GM23338 (cell line): ENCODE measurements around the gene TMEM117. TPM values are rescaled to one million over a fixed set of nuclear protein-coding genes. Genes with fewer than 3 reads are reported as not detected.

ENCODE experiments used
- CTCF ChIP-seq, 2 experiments: fragments of 200-600 bp in 1 of 2; sonication (generic) in 1 of 2; conservative IDR thresholded peaks; 2 replicates each; pipeline versions ENCODE4 v1.5.1 to v1.6.1; 2016 to 2017; ENCODE audit warnings: antibody characterized with exemption in 2 of 2, low read depth in 2 of 2, mild to moderate bottlenecking in 2 of 2, moderate library complexity in 1 of 2
- ETS1 ChIP-seq: IDR thresholded peaks from 2 replicates; pipeline ENCODE4 v1.6.1; 2016; ENCODE audit warnings: antibody characterized with exemption
- EZH2 ChIP-seq: fragments of 200-600 bp; sonication (generic); IDR thresholded peaks from one replicate; pipeline ENCODE4 v1.8.0; 2017; ENCODE audit warnings: antibody characterized with exemption, mild to moderate bottlenecking, low read depth; ENCODE audit not compliant: unreplicated experiment
- JUNB ChIP-seq: IDR thresholded peaks from one replicate; pipeline ENCODE4 v1.6.1; 2016; ENCODE audit warnings: antibody characterized with exemption; ENCODE audit not compliant: unreplicated experiment
- POLR2AphosphoS5 ChIP-seq: IDR thresholded peaks from 2 replicates; pipeline ENCODE4 v1.6.1; 2016; ENCODE audit warnings: antibody characterized with exemption, low read depth
- REST ChIP-seq: IDR thresholded peaks from one replicate; pipeline ENCODE4 v1.6.1; 2018; ENCODE audit warnings: antibody characterized with exemption; ENCODE audit not compliant: unreplicated experiment
- STAT1 ChIP-seq: IDR thresholded peaks from one replicate; pipeline ENCODE4 v1.6.1; 2016; ENCODE audit warnings: antibody characterized with exemption; ENCODE audit not compliant: unreplicated experiment
- ZNF114 ChIP-seq: fragments of 250-450 bp; sonication (Bioruptor Pico); IDR thresholded peaks from 2 replicates; pipeline ENCODE4 v1.5.0; 2020; ENCODE audit warnings: mild to moderate bottlenecking, moderate library complexity
- ZNF331 ChIP-seq: fragments of 250-450 bp; sonication (Bioruptor Pico); IDR thresholded peaks from 2 replicates; pipeline ENCODE4 v1.5.0; 2020; ENCODE audit warnings: low read depth, mild to moderate bottlenecking, moderate library complexity
- ZNF462 ChIP-seq: fragments of 250-450 bp; sonication (Bioruptor Pico); IDR thresholded peaks from 2 replicates; pipeline ENCODE4 v1.5.0; 2020; ENCODE audit warnings: mild to moderate bottlenecking, moderate library complexity
- polyA plus RNA-seq: library from polyadenylated mRNA; unstranded; fragments of >200 nt; fragmentation: Nextera tagmentation; extraction: Ambion mirVana; gene quantifications from 2 replicates; pipeline ENCODE4 v1.2.1, GENCODE V29; 2016
- total RNA-seq: library from RNA; depleted of rRNA; stranded (reverse); fragments of >200 nt; shearing (Covaris generic); gene quantifications from 2 replicates; pipeline ENCODE4 v1.2.3, GENCODE V29; 2014

Gene TMEM117
- total and polyA plus RNA-seq, 2 experiments from 2014 or later: 0.94 to 1.6 TPM

- TF ChIP-seq ZNF462 (CRISPR knock-in tag) (no peak), ZNF114 (CRISPR knock-in tag) (no peak), CTCF (conservative IDR thresholded peaks at IDR 0.05; ENCODE audit: low read depth in 2 of 2) (no peak), EZH2 (no peak), POLR2AphosphoS5 (no peak), ZNF331 (CRISPR knock-in tag) (no peak), ETS1 (no peak), JUNB (no peak), REST (no peak), STAT1 (no peak)
Observed at GRCh38 chr12:44367136-44367535, 531.3 kb downstream of the TMEM117 start (continued).
